SH-SY5Y (cell line): ENCODE data around the gene RNF112.
A peak's percentile ranks its signal among the peaks of the same experiment; 100 is the strongest.

ENCODE experiments used
- GATA2 ChIP-seq: IDR thresholded peaks from 2 replicates; pipeline ENCODE4 v1.6.1; 2011; ENCODE audit warnings: mild to moderate bottlenecking, low read depth, low read length
- GATA3 ChIP-seq: IDR thresholded peaks from 2 replicates; pipeline ENCODE4 v1.6.1; 2011; ENCODE audit warnings: low read depth, mild to moderate bottlenecking, low read length, moderate library complexity

RNF112 gene

DNA sequence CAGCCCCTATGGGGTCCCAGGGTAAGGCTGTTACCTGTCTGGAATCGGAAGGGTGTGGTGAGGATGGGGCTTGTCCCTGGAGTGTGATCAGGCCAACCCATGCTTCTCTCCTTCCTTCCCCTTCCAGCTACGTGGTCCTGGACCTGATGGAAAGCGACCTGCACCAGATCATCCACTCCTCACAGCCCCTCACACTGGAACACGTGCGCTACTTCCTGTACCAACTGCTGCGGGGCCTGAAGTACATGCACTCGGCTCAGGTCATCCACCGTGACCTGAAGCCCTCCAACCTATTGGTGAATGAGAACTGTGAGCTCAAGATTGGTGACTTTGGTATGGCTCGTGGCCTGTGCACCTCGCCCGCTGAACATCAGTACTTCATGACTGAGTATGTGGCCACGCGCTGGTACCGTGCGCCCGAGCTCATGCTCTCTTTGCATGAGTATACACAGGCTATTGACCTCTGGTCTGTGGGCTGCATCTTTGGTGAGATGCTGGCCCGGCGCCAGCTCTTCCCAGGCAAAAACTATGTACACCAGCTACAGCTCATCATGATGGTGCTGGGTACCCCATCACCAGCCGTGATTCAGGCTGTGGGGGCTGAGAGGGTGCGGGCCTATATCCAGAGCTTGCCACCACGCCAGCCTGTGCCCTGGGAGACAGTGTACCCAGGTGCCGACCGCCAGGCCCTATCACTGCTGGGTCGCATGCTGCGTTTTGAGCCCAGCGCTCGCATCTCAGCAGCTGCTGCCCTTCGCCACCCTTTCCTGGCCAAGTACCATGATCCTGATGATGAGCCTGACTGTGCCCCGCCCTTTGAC is 30.3 kb upstream of the RNF112 start:
- no peak for TF ChIP-seq GATA2
- no peak for TF ChIP-seq GATA3

DNA sequence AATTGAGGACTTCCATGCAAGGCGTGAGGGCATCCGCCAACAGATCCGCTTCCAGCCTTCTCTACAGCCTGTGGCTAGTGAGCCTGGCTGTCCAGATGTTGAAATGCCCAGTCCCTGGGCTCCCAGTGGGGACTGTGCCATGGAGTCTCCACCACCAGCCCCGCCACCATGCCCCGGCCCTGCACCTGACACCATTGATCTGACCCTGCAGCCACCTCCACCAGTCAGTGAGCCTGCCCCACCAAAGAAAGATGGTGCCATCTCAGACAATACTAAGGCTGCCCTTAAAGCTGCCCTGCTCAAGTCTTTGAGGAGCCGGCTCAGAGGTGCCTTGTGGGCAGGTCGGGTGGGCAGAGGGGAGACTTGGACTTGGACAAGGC is 29.7 kb upstream of the RNF112 start:
- no peak for TF ChIP-seq GATA2
- TF ChIP-seq GATA3 = no peak

DNA sequence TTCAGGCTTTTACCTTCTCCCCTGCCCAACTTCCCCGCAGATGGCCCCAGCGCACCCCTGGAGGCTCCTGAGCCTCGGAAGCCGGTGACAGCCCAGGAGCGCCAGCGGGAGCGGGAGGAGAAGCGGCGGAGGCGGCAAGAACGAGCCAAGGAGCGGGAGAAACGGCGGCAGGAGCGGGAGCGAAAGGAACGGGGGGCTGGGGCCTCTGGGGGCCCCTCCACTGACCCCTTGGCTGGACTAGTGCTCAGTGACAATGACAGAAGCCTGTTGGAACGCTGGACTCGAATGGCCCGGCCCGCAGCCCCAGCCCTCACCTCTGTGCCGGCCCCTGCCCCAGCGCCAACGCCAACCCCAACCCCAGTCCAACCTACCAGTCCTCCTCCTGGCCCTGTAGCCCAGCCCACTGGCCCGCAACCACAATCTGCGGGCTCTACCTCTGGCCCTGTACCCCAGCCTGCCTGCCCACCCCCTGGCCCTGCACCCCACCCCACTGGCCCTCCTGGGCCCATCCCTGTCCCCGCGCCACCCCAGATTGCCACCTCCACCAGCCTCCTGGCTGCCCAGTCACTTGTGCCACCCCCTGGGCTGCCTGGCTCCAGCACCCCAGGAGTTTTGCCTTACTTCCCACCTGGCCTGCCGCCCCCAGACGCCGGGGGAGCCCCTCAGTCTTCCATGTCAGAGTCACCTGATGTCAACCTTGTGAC is 29.1 kb upstream of the RNF112 start:
- no peak for TF ChIP-seq GATA2
- no peak for TF ChIP-seq GATA3

DNA sequence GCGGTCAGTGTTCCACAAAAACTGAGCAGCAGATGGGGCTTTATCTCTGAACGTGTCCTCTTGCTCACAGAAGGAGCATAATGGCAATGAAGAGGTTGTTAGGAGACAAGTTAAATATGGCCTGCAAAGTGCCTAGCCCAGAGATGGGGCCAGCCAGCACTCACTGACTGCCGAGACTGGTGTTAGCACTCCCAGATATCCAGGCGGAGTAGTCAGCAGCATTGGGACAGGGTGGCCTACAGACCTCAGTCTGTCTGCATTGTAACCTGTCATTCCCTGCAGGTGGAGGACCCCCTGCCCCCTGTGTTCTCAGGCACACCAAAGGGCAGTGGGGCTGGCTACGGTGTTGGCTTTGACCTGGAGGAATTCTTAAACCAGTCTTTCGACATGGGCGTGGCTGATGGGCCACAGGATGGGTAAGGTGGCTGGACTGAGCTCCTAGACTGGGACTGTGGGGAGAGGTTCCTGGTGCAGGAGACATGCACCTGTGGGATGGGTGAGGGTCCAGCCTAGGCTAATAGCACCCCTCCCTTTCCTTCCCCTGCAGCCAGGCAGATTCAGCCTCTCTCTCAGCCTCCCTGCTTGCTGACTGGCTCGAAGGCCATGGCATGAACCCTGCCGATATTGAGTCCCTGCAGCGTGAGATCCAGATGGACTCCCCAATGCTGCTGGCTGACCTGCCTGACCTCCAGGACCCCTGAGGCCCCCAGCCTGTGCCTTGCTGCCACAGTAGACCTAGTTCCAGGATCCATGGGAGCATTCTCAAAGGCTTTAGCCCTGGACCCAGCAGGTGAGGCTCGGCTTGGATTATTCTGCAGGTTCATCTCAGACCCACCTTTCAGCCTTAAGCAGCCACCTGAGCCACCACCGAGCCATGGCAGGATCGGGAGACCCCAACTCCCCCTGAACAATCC is 28.2 kb upstream of the RNF112 start:
- TF ChIP-seq GATA3 (no peak), GATA2 (no peak)

DNA sequence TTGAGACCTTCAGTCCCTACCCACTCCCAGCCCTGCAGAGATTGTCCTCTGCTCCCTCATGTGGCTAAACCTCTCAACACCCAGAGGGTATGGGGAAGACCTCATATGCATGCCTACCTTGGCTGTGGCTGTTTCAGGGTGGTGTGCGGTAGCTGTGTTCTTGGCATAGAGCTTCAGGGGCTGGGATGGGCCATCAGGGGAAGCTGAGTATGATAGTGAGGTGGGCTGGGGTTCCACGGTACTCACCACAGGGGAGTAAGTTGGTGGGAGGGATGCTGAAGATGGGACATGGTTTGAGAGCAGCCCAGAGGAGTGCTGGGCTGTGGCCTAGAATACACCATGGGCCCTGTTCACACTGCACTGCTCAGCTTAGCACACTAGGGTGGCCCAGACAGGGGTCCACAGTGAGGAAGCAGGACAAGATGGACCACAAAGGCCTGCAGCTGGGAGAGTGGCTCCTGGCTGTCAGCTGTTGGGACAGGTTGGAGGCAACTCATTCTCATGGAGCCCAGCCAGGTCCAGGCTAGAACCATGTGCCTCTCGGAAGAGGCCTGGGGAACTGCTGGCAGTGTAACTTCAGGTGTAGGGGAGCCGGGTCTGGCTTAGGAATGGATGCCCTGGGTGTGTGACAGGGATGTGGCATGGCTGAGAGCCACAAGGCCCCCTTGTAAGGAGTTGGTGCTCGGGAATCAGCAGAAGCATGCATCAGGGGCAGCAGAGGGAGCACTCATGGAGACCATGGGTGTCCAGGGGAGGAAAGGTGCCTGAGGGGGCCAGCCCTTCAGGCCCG is 27.2 kb upstream of the RNF112 start:
- TF ChIP-seq GATA3 = no peak
- TF ChIP-seq GATA2 = no peak

DNA sequence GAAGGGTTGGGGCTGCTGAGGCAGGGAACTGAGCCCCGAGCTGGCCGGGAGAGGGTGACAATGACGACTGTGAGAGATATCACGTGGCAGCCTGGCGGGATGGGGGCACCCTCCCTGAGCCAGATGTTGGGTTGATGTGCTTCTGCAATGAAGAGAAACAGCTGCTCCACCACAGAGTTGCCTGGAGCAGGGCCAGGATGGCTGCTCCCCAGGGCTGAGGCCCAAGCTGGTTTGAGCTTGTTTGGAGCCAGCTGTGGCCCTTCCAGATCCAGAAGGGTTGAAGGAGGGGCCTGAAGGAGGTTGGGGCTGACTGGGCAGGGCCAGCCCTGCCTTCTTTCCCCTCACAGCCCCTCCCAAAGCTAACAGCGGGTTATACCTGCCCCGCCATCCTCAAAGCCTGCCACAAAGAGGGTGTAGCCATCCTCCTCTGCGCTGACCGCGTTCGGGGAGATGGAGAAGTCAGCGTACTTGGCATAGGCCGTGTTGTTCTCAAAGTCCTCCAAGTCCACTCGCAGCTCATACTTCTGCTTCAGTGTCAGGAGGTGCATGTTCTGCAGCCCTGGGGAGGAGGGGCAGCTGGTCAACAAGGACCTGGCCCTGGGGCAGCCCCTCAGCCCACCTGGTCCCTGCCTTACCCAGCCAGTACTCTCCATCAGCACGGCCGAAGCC is 26.2 kb upstream of the RNF112 start:
- no peak for TF ChIP-seq GATA3
- no peak for TF ChIP-seq GATA2

DNA sequence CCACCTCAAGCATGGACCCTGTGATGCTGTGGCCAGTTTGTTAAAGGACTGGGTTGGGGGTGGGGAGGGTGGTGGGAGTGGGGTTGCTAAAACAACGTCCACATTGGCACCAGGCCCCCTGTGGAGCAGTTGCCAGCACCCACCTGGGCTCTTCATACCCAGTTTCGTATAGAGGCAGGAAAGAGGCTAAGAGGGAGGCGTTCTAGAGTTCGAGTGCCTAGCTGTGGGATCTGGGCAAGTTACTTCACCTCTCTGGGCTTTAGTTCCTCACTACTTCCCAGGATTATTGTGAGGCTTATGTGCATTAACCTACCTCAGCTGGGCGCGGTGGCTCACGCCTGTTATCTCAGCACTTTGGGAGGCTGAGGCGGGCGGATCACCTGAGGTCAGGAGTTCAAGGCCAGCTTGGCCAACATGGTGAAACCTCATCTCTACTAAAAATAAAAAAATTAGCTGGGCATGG is 25.5 kb upstream of the RNF112 start:
- no peak for TF ChIP-seq GATA2

DNA sequence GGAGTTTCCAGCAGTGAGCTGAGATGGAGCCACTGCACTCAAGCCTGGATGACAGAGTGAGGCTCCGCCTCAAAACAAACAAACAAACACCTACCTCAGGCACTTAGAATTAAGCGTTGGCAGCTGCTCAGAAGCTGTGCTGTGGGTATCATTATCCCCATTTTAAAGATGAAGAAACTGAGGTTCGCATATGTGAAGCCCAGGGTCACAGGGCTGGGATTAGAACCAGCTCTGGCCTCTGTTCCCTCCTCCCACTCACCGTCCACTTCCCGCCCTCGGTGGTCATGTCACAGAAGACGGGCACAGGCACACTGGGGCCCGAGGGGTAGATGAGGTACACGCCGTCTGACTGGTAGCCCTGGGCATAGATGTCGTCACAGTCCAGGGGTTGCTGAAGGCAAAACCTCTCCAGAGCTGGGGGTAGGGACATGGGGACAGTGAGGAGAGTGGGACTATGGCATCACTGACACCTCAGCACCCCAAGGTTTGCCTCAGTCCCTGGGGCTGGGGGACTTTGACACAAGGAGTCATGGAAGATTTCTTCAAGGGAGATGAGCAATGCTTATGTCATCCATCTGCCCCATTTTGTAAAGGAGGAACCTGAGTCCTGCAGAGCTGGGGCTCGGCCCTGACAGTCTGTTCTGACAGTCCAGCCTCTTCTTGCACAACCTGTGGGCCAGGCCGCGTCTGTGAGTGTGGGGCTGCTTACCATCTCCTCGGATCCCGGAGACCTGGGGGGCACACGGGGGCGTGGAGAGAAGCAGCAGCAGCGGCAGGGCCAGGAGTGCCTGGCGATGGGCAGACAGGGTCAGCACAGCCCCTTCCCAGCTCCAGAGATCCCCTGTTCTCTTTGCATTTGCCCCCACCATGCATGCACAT is 24.7 kb upstream of the RNF112 start:
- TF ChIP-seq GATA2 (no peak), GATA3 (no peak)

DNA sequence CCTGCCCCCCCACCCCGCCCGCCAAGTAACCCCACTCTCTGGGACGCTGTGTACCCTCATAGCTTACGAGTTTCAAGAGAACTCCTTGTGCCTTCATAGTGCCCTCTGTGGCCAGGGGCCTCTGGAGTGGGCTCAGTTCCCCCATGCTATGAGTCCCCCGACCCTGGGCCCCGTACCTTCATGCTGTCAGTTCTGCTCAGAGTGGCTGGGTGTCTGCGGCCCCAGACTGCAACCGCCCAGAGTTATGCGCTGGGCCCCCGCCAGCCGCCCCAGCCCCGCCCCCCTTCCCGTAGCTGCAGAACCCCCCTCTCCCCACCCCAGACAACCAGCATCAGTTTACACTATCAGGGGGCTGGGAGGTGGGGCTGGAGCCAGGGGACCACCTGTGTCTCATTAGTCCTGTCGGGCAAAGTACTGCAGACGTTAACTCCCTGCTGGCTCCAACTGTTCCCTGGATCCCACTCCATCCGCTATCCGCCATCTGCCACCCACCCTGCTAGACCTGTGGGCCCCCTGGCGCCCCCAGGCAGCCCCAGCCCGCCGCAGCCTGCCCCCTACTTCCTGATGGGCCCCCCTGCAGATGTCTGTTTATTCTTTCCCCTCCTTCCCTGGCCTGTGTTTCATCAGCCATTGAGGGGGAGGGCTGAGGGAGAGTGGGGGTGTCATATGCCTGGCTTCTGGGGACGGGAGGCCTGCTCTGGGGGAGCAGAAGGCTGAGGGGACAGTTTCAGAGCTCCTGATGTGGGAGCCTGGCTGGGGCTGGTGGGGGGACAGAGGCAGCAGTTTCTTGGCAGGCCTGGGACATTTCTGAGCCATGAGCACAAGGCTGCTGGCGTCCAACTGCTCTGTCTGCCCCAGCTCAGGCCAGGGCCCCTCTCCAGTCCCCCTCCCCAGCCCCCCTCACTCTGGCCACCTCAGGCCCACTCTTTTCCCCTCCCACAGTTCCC is 23.8 kb upstream of the RNF112 start, which contains the start of gene MFAP4:
Gene MFAP4 (minus strand): TSS at position 217 of the 947 bp plus-strand sequence. CDS start 35 bp downstream, at position 182.
- TF ChIP-seq GATA2 (peak; percentile 72), GATA3 (no peak)

DNA sequence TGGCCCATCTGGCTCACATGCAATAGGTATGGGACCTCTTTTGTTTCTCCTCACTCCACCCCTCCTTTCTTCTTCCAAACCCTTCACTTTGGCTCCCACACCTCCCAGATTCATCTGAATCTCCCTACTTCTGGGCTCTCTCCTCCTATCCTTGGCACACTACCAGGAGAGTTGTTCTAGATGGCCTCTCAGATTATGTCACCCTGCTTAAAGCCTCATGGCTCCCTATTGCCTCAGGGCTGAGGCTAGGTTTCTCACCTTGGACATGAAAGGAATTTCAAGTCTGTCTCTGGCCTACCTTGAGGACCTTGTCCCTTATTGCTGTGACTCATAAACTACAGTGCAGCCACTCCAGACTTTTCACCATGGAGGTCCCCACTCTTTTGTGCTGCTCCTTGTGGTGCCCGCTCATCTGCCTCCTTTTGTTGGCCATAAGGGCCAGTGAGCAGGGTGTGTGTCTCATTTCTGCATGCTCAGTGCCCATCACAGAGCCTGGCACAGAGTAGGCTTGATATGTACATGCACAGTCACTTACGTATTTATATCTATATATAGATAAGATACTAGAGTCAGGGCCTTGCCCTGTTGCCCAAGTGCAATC is 23.0 kb upstream of the RNF112 start:
- TF ChIP-seq GATA2 (peak; percentile 92), GATA3 (no peak)
